Transverse colon (tissue), 4 donors: ENCODE measurements around the gene ANAPC5.

ENCODE experiments used
- EP300 ChIP-seq: sonication (generic); formaldehyde crosslinking; IDR thresholded peaks from one replicate; pipeline ENCODE4 v1.6.1; 2017; ENCODE audit warnings: antibody characterized with exemption, low read depth
- POLR2AphosphoS5 ChIP-seq, 3 donors: sonication (generic); formaldehyde crosslinking; IDR thresholded peaks; one replicate each; pipeline ENCODE4 v1.6.1; 2016; ENCODE audit warnings: antibody characterized with exemption in 3 of 3
- TF ChIP-seq, protein P1 (sequence below), 5 experiments: fragments of 200-600 bp in 3 of 5; fragments of 450-650 bp in 2 of 5; sonication (generic) in 3 of 5; IDR thresholded peaks; 1 replicate in 2 of 5; 2 replicates in 3 of 5; pipeline ENCODE4 v1.5.1; 2016 to 2017; ENCODE audit warnings: antibody characterized with exemption in 5 of 5, inconsistent platforms in 3 of 5, mild to moderate bottlenecking in 2 of 5, moderate library complexity in 1 of 5

DNA sequence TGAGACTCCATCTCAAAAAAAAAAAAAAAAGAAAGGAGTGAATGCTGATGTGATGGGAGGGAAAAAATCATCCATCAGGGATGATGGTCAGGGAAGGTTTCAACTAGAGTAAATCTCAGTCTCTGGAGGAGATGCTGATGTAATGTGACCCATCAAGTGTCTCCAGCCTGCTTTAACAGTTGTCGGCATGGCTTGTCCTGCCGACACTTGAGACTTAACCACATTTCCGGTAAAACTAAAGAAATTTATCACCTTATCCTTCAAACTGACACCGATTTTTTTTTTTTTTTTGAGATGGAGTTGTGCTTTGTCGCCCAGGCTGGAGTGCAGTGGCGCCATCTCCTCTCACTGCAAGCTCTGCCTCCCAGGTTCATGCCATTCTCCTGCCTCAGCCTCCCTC lies 21.5 kb upstream of the ANAPC5 start:
- no peak for TF ChIP-seq POLR2AphosphoS5 (IDR thresholded peaks at IDR 0.05)
- TF ChIP-seq, protein P1, sequence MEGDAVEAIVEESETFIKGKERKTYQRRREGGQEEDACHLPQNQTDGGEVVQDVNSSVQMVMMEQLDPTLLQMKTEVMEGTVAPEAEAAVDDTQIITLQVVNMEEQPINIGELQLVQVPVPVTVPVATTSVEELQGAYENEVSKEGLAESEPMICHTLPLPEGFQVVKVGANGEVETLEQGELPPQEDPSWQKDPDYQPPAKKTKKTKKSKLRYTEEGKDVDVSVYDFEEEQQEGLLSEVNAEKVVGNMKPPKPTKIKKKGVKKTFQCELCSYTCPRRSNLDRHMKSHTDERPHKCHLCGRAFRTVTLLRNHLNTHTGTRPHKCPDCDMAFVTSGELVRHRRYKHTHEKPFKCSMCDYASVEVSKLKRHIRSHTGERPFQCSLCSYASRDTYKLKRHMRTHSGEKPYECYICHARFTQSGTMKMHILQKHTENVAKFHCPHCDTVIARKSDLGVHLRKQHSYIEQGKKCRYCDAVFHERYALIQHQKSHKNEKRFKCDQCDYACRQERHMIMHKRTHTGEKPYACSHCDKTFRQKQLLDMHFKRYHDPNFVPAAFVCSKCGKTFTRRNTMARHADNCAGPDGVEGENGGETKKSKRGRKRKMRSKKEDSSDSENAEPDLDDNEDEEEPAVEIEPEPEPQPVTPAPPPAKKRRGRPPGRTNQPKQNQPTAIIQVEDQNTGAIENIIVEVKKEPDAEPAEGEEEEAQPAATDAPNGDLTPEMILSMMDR (IDR thresholded peaks at IDR 0.05), result no peak
- TF ChIP-seq EP300, result no peak
